Stimulated activated naive CD4-positive, alpha-beta T cell (primary cell): ENCODE results near the gene ZNF468.
"Not testable (repeated sequence)": the region's sequence is repeated elsewhere in the genome, so short reads cannot be mapped to it uniquely, and the experiment has no call there.

ENCODE experiments used
- DNase-seq, 6 experiments: peaks; one replicate each; lab custom pipeline; 2025; lab: John Stamatoyannopoulos, UW

Gene ZNF468

GRCh38 chr19:52825765-52826164 lies 31.7 kb downstream of the ZNF468 start:
- no peak for DNase-seq

DNA sequence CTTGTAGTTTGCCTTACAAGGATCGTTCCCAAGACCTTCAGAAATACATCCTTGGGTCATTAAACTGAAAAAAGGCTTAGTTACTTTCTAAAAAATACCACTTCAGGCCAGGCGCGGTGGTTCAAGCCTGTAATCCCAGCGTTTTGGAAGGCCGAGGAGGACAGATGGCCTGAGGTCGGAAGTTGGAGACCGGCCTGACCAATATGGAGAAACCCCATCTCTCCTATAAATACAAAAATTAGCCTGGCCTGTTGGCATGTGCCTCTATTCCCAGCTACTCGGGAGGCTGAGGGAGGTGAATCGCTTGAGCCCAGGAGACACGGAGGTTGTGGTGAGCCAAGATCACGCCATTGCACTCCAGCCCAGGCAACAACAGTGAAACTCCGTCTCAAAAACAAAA lies 33.7 kb downstream of the ZNF468 start:
- DNase-seq: no peak

GRCh38 chr19:52821204-52821960 lies 36.0 kb downstream of the ZNF468 start, which contains the start of gene ZNF28:
Gene ZNF28 (minus strand): TSS chr19:52821633. CDS start chr19:52817958, 3,675 bp downstream.
- DNase-seq: peak; percentile 34 to 64 (median 42)

DNA sequence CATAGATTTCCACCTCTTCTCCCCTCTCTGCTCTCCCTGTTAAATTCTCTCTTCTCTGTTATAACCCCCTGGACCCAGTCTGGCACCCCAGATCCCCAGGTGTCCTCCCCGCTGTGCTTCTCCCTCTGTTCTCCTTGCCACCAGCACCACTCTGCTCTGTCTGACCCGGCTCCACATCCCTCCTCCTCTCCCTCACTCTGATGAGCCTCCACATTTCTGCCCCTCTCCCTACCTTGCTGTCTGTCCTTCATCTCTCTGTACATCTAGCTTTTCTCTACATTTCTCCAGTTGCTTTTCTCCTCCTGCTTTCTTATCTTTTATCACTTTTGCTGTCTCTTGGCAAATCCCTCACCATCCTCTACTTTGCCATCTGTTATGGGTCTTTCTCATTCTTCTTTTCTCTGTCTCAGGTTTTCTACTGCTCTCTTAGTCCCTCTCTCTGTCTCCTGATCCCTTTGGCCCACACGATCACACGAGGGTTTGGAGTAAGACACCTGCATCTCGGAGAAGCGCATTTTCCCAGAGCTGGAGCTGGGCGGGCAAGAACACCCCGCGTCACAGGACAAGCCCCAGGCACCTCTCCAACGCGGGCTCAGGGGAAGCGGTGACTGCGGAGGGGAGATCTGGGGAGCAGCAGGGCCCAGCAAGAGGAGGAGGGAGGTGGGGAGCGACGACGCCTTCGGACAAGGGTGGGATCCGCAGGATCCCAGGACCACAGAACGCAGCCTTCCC lies 36.8 kb downstream of the ZNF468 start:
- DNase-seq: peak in 2 of 6 experiments; percentile 16 to 27

DNA sequence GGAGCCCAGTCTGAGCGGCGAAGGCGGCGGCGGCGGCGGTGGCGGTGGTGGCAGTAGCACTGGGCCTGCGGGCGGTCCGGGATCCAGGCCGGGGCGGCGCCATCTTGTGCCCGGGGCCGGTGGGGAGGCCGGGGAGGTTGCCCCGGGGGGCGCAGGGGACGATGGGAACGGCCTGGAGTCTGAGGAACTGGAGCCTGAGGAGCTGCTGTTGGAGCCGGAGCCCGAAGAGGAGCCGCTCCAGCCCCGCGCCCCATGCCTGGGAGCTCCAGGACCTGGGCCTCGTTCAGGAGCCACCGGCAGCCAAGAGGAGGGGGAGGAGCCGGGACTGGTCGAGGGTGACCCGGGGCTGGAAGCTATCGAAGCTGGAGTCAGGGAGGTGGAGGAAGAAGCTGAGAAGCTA lies 47.6 kb downstream of the ZNF468 start:
- no peak for DNase-seq

GRCh38 chr19:52799950-52800640 lies 57.3 kb downstream of the ZNF468 start:
- not testable (repeated sequence) for DNase-seq

GRCh38 chr19:52789440-52789839 lies 68.0 kb downstream of the ZNF468 start:
- no peak for DNase-seq
